ENCODE results near the gene ARHGEF10L.

The ARHGEF10L gene

DNA sequence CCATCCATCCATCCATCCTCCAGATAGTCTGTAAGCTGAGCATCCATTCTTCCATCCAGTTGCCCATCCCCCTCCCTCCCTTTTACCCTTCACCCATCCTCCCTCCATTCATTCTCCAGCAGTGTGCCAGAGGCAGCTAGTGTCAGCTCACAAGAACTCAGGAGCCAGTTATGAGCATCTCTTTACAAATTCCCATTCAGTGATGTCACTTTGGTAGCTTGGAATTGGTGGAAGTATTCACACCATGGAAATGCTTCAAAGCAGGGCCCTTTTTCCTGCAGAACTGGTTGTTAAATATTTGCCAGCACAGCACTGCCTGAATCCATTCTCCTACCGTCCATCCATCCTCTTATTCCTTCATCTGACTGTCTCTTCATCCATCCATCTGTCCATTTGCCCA, 72.5 kb downstream of the ARHGEF10L start:
- Histone ChIP-seq H3K4me1 (ENCODE audit: control insufficient read depth, insufficient read depth, low read length) (no peaks in the 10 kb centered on the region), H3K9ac (ENCODE audit: low read length) (no peak overlapping the region), H3K36me3 (ENCODE audit: control insufficient read depth, insufficient read depth, low read length, severe bottlenecking) (peaks cover 53% of the 10 kb centered on the region), H3K27me3 (replicated peaks; ENCODE audit: control insufficient read depth, insufficient read depth, low read length) (no peaks in the 10 kb centered on the region), H3K9me3 (ENCODE audit: control insufficient read depth, low read length) (no peaks in the 10 kb centered on the region), H3K4me3 (ENCODE audit: low read length) (no peak overlapping the region)
- DNase-seq (ENCODE audit: low read depth) = peak; percentile 11

DNA sequence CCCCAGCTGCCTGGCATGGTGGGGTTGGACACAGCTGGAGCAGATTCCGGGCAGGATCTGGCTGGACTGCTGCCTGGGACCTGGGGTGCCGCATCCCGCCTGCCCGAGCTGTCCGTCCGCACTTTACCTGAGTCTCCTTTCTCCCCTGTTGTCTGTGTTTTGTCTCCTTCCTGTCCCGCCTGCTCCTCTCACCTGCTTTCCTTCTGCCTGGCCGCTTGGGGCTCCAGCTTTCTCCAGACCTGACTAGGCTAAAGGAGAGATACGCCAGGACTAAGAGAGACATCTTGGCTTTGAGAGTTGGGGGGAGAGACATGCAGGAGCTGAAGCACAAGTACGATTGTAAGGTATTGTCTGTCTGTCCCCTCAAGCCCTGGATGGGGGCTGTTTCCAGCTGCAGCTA, 73.3 kb downstream of the ARHGEF10L start:
- DNase-seq (ENCODE audit: low read depth) = no peak
- Histone ChIP-seq H3K9me3 (ENCODE audit: control insufficient read depth, low read length) (no peaks in the 10 kb centered on the region), H3K9ac (ENCODE audit: low read length) (no peak overlapping the region), H3K27me3 (replicated peaks; ENCODE audit: control insufficient read depth, insufficient read depth, low read length) (no peaks in the 10 kb centered on the region), H3K4me3 (ENCODE audit: low read length) (no peak overlapping the region), H3K4me1 (ENCODE audit: control insufficient read depth, insufficient read depth, low read length) (peaks cover 3% of the 10 kb centered on the region), H3K36me3 (ENCODE audit: control insufficient read depth, insufficient read depth, low read length, severe bottlenecking) (peaks cover 51% of the 10 kb centered on the region)

DNA sequence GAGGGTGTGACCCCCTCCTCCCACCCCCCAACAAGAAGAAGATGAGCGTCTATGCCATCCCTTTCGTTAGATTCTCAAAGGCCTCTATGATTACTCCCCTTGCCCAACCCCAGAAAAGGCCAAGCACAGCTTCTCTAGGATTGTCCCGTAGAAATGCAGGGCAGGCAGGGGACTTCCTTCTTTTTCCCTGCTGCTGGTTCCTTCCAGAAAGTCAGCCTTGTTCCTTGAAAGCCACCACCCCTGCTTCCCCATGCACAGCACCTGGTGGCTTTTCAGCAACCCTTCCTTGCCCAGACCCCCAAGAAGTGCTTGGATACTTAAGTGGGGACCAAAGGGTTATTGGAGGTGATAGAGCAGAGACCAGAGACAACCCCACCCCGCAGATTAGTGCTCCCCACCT, 75.1 kb downstream of the ARHGEF10L start:
- no peaks in the 10 kb centered on the region for H3K27me3 ChIP-seq (replicated peaks; ENCODE audit: control insufficient read depth, insufficient read depth, low read length)
- peaks cover 42% of the 10 kb centered on the region for H3K36me3 ChIP-seq (ENCODE audit: control insufficient read depth, insufficient read depth, low read length, severe bottlenecking)
- peaks cover 13% of the 10 kb centered on the region for H3K4me1 ChIP-seq (ENCODE audit: control insufficient read depth, insufficient read depth, low read length)
- no peak overlapping the region for H3K4me3 ChIP-seq (ENCODE audit: low read length)
- no peak for DNase-seq (ENCODE audit: low read depth)
- H3K9ac ChIP-seq (ENCODE audit: low read length) = no peak overlapping the region
- H3K9me3 ChIP-seq (ENCODE audit: control insufficient read depth, low read length) = no peaks in the 10 kb centered on the region

DNA sequence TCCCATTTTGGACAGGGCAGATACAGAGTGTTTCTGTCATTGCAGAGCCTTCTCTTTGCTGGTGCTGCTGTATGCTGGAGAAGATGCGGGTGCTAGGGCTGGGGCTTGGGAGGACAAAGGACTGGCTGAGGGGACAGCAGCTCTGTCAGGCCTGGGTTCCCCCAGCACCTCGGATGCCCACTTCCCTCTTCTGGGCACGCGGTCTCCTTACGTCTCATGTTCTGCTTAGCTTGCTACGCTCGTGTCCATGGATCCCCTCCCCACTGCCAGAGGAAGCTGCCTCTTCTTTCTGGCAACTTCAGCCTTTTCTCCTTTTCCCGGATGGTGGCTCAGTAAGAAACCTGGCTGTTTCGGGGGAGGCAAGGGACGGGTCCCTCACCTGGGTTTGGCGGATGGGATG, 75.7 kb downstream of the ARHGEF10L start:
- no peaks in the 10 kb centered on the region for H3K27me3 ChIP-seq (replicated peaks; ENCODE audit: control insufficient read depth, insufficient read depth, low read length)
- DNase-seq (ENCODE audit: low read depth) = no peak
- H3K4me3 ChIP-seq (ENCODE audit: low read length) = no peak overlapping the region
- H3K9me3 ChIP-seq (ENCODE audit: control insufficient read depth, low read length) = no peaks in the 10 kb centered on the region
- no peak overlapping the region for H3K9ac ChIP-seq (ENCODE audit: low read length)
- H3K36me3 ChIP-seq (ENCODE audit: control insufficient read depth, insufficient read depth, low read length, severe bottlenecking) = peaks cover 44% of the 10 kb centered on the region
- H3K4me1 ChIP-seq (ENCODE audit: control insufficient read depth, insufficient read depth, low read length) = peaks cover 13% of the 10 kb centered on the region

DNA sequence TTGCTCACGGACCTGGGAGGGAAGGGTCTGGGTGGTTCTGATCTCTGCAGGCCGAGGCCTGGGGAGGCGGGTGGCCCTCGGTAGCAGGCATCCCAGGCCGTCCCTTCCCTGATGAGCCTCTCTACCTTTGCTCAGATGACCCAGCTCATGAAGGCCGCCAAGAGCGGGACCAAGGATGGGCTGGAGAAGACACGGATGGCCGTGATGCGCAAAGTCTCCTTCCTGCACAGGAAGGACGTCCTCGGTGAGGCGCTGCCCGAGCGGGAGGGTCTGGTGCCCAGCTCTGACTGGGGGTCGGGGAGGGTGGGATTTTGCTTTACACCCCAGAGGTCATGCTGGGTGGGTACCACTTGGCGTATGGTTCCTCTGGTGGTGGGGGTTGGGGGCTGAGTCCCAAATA, 76.5 kb downstream of the ARHGEF10L start:
- no peaks in the 10 kb centered on the region for H3K9me3 ChIP-seq (ENCODE audit: control insufficient read depth, low read length)
- no peak overlapping the region for H3K4me3 ChIP-seq (ENCODE audit: low read length)
- peaks cover 41% of the 10 kb centered on the region for H3K36me3 ChIP-seq (ENCODE audit: control insufficient read depth, insufficient read depth, low read length, severe bottlenecking)
- no peak for DNase-seq (ENCODE audit: low read depth)
- H3K4me1 ChIP-seq (ENCODE audit: control insufficient read depth, insufficient read depth, low read length) = peaks cover 13% of the 10 kb centered on the region
- H3K27me3 ChIP-seq (replicated peaks; ENCODE audit: control insufficient read depth, insufficient read depth, low read length) = no peaks in the 10 kb centered on the region
- H3K9ac ChIP-seq (ENCODE audit: low read length) = no peak overlapping the region

DNA sequence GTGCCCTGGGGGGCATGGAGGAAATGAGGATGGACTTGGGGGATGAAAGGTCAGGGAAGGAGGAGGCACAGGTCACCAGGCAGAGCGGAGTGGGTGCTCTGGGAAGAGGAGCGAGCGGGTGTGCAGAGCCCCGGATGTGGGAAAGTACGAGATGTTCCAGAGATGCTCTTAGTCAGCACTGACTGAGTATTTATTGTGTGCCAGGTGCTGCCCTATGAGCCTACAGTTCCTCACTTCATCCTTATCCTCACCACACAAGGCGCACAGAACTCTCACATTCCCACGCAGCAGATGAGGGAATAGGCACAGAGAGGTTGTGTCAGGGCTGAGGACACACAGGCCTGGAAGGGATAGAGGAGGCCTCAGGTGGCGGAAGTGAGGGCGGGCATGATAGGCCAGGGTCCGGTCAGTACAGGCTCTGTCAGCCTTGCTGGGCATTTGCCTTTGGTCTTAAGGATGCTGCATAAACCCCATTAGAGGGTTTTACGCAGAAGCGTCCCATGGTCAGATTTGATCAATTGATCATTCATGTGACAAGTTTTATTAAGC, 77.3 kb downstream of the ARHGEF10L start:
- Histone ChIP-seq H3K9ac (ENCODE audit: low read length) (no peak overlapping the region), H3K4me3 (ENCODE audit: low read length) (no peak overlapping the region), H3K36me3 (ENCODE audit: control insufficient read depth, insufficient read depth, low read length, severe bottlenecking) (peaks cover 34% of the 10 kb centered on the region), H3K4me1 (ENCODE audit: control insufficient read depth, insufficient read depth, low read length) (peaks cover 13% of the 10 kb centered on the region), H3K27me3 (replicated peaks; ENCODE audit: control insufficient read depth, insufficient read depth, low read length) (no peaks in the 10 kb centered on the region), H3K9me3 (ENCODE audit: control insufficient read depth, low read length) (no peaks in the 10 kb centered on the region)
- no peak for DNase-seq (ENCODE audit: low read depth)

DNA sequence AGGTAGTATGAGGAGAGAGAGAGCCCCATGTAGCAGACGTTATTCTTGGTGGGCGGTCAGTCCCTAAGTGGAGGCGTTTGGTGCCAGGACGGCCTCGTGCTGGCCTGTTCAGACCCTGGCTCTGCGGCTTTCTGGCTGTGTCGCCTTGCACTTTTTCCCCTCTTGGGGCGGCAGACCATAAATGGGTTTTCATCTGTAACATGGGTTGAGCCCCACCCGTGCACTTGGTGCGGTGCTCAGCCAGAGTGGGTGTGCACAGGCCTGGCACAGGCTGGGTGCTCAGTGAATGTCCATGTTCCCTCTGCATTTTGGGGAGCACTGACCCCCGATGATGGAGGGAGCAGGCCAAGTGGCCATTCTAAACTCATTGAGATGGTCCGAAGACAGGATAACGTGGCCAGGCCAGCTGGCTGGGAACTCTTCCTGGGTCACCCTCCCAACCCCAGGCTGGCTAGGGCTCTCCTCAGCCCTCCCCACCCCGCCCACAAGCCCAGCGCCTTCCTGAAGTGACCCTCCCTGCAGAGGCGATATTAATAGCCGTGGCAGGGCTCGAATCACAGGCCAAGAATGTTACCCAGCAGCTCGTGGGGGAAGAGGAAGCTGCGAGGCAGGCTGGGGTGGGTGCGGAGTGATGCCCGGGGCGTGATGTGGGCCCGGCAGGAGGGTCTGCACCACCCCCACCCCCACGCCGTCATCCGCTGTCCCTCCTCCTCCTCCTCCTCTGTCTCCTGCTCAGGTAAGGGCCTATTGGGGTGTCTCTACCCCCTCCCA, 78.5 kb downstream of the ARHGEF10L start:
- peak; percentile 18 for DNase-seq (ENCODE audit: low read depth)
- no peak overlapping the region for H3K4me3 ChIP-seq (ENCODE audit: low read length)
- no peaks in the 10 kb centered on the region for H3K9me3 ChIP-seq (ENCODE audit: control insufficient read depth, low read length)
- H3K9ac ChIP-seq (ENCODE audit: low read length) = no peak overlapping the region
- no peaks in the 10 kb centered on the region for H3K27me3 ChIP-seq (replicated peaks; ENCODE audit: control insufficient read depth, insufficient read depth, low read length)
- peaks cover 13% of the 10 kb centered on the region for H3K4me1 ChIP-seq (ENCODE audit: control insufficient read depth, insufficient read depth, low read length)
- peaks cover 42% of the 10 kb centered on the region for H3K36me3 ChIP-seq (ENCODE audit: control insufficient read depth, insufficient read depth, low read length, severe bottlenecking)

DNA sequence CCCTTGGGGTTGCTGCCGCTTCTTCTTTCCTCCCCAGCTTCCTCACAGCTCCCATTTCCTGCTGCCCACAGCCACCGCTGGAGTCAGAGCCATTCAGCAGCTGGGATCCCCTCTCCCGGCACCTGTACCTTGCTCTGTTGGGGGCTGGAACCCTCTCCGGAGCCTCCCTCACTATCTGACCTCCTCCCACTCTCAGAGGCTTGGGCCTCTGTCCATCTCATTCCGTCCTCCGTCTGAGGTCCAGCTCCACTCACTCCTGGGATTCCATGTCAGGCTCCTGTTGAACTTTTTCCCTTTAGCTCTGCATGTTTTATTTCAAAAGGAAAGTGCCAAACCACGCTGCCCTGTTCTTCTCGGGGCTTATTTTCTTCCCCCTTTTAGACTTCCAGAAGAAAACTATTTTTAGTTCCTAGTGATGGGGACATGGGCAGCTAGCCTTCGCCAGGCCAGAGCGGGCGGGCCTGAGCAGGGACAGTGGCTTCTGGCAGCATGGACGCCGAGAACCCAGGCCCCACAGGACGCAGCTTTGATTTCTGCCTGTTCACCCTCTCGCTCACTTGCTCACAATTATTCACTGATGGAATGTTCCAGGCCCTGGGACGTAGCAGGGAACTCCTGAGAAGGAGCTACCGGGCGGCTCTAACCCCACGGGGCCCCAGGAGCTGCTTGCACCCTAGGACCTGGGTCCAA, 79.2 kb downstream of the ARHGEF10L start:
- peaks cover 13% of the 10 kb centered on the region for H3K4me1 ChIP-seq (ENCODE audit: control insufficient read depth, insufficient read depth, low read length)
- no peak for DNase-seq (ENCODE audit: low read depth)
- peaks cover 40% of the 10 kb centered on the region for H3K36me3 ChIP-seq (ENCODE audit: control insufficient read depth, insufficient read depth, low read length, severe bottlenecking)
- no peaks in the 10 kb centered on the region for H3K27me3 ChIP-seq (replicated peaks; ENCODE audit: control insufficient read depth, insufficient read depth, low read length)
- H3K4me3 ChIP-seq (ENCODE audit: low read length) = no peak overlapping the region
- H3K9me3 ChIP-seq (ENCODE audit: control insufficient read depth, low read length) = no peaks in the 10 kb centered on the region
- no peak overlapping the region for H3K9ac ChIP-seq (ENCODE audit: low read length)

DNA sequence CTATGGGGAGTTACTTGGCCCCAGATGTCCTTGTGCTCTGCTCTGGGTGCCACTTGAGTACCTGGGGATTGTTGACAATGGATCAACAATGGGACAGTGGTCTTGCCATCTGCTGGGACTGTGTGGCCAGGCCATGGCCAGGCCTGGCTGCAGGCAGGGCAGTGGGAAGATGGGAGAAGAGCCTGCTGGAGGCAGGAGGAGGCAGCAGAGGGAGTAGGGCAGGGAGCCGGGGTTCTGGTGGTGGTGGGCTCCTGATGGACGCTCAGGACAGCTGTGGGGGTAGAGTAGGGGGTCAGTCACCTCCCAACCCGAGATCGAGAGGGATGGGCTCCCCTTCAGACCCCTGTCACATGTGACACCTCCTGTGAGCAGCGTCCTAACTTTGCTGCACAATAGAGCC, 81.0 kb downstream of the ARHGEF10L start:
- no peak for DNase-seq (ENCODE audit: low read depth)
- Histone ChIP-seq H3K4me1 (ENCODE audit: control insufficient read depth, insufficient read depth, low read length) (peaks cover 30% of the 10 kb centered on the region), H3K9me3 (ENCODE audit: control insufficient read depth, low read length) (no peaks in the 10 kb centered on the region), H3K27me3 (replicated peaks; ENCODE audit: control insufficient read depth, insufficient read depth, low read length) (no peaks in the 10 kb centered on the region), H3K9ac (ENCODE audit: low read length) (no peak overlapping the region), H3K36me3 (ENCODE audit: control insufficient read depth, insufficient read depth, low read length, severe bottlenecking) (peaks cover 35% of the 10 kb centered on the region), H3K4me3 (ENCODE audit: low read length) (no peak overlapping the region)

DNA sequence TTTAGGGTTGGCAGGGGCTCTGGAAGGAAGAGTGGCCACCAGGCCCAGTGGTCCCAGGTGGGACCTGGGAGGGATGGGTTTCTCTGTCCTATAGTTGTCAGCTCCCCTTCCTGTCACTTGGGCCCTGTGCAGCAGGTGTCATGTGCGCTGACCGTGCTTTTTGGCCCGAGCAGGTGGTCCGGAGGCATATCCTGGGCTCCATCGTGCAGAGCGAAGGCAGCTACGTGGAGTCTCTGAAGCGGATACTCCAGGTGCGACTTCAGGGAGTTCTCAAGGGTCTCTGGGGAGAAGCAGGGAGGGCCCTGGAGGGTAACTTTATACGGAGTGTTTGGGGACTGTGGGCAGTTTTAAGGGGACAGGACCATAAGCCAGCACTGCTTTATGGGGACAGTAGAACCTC, 82.2 kb downstream of the ARHGEF10L start:
- peaks cover 30% of the 10 kb centered on the region for H3K4me1 ChIP-seq (ENCODE audit: control insufficient read depth, insufficient read depth, low read length)
- H3K4me3 ChIP-seq (ENCODE audit: low read length) = no peak overlapping the region
- H3K9me3 ChIP-seq (ENCODE audit: control insufficient read depth, low read length) = no peaks in the 10 kb centered on the region
- peaks cover 39% of the 10 kb centered on the region for H3K36me3 ChIP-seq (ENCODE audit: control insufficient read depth, insufficient read depth, low read length, severe bottlenecking)
- H3K9ac ChIP-seq (ENCODE audit: low read length) = no peak overlapping the region
- no peaks in the 10 kb centered on the region for H3K27me3 ChIP-seq (replicated peaks; ENCODE audit: control insufficient read depth, insufficient read depth, low read length)
- DNase-seq (ENCODE audit: low read depth) = no peak

DNA sequence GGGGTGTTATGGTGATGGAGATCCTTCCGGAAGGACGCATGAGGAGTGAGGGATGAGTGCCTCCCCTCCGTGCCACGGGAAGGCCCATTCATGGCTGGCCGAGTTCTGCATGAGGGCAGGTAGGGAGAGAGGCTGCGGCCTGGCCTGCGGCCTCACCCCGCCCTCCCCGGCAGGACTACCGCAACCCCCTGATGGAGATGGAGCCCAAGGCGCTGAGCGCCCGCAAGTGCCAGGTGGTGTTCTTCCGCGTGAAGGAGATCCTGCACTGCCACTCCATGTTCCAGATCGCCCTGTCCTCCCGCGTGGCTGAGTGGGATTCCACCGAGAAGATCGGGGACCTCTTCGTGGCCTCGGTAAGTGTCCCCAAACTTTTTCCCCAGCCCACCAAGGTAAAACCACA, 83.3 kb downstream of the ARHGEF10L start:
- Histone ChIP-seq H3K9me3 (ENCODE audit: control insufficient read depth, low read length) (no peaks in the 10 kb centered on the region), H3K27me3 (replicated peaks; ENCODE audit: control insufficient read depth, insufficient read depth, low read length) (no peaks in the 10 kb centered on the region), H3K9ac (ENCODE audit: low read length) (no peak overlapping the region), H3K36me3 (ENCODE audit: control insufficient read depth, insufficient read depth, low read length, severe bottlenecking) (peaks cover 44% of the 10 kb centered on the region), H3K4me1 (ENCODE audit: control insufficient read depth, insufficient read depth, low read length) (peaks cover 27% of the 10 kb centered on the region), H3K4me3 (ENCODE audit: low read length) (no peak overlapping the region)
- DNase-seq (ENCODE audit: low read depth) = no peak

Measured in adipocyte (in vitro differentiated cells).